ENCODE data around the gene SPANXB1. TPM values are rescaled to one million over a fixed set of nuclear protein-coding genes. Genes with fewer than 3 reads are reported as not detected.
"Not testable (repeated sequence)": the region's sequence is repeated elsewhere in the genome, so short reads cannot be mapped to it uniquely, and the experiment has no call there.

Gene SPANXB1
- total RNA-seq (not detected), polyA plus RNA-seq (not detected)

- not testable (repeated sequence) for H3K27ac ChIP-seq (ENCODE audit: low read depth); H3K4me1 ChIP-seq (ENCODE audit: insufficient read depth); H3K4me3 ChIP-seq (ENCODE audit: low read depth, low read length); DNase-seq (ENCODE audit: extremely low spot score); H3K36me3 ChIP-seq (ENCODE audit: insufficient read depth)
- WGBS: 97% methylated on average over 13 of the region's 13 CpGs
Observed at GRCh38 chrX:141002568-141002967, at the start of gene SPANXB1. TSS of gene SPANXB1 (plus strand) at chrX:141002594. CDS start at chrX:141002694, 100 bp downstream.

GRCh38 chrX:140967036-140967435 is 35.4 kb upstream of the SPANXB1 start:
- no peak for DNase-seq (ENCODE audit: extremely low spot score)
- Histone ChIP-seq H3K4me3 (ENCODE audit: low read depth, low read length) (no peak overlapping the region), H3K27ac (ENCODE audit: low read depth) (no peak overlapping the region), H3K4me1 (ENCODE audit: insufficient read depth) (no peaks in the 10 kb centered on the region), H3K36me3 (ENCODE audit: insufficient read depth) (no peaks in the 10 kb centered on the region)
- 82% methylated on average over 3 of the region's 3 CpGs for WGBS

DNA sequence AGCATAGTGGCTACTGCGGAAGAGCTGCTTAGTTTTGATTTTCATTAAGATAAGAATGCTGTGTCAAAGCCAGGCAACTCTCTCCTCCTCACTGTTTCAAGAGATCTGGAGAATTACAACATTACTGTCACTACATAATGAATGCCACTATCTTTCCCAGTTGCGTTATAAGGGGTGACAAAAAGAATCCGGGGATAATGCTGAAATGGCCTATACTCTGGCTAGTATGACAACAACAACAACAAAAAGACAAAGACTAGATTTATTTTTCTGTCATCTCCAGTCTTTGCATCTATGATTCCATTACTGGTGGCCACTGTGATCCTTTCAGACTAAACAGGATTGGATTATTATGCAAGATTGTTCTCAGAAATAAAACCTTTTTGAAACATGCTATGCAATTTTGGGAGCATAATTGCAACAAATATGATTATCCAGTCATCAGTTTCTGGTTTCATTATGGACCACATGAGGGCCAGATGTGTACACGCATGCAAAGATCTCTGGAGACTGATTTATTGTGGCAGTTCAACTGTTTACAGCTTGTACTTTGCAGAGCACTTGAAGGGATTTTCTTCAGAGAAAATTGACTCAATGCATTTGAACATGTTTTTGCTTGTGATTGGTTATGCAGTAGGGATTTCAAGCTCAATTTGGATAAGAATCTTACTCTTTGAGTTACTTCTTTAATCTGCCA is 31.1 kb upstream of the SPANXB1 start:
- 45% methylated on average over 4 of the region's 4 CpGs for WGBS
- Histone ChIP-seq H3K36me3 (ENCODE audit: insufficient read depth) (no peaks in the 10 kb centered on the region), H3K4me3 (ENCODE audit: low read depth, low read length) (no peak overlapping the region), H3K4me1 (ENCODE audit: insufficient read depth) (no peaks in the 10 kb centered on the region), H3K27ac (ENCODE audit: low read depth) (no peak overlapping the region)
- peak; percentile 3 for DNase-seq (ENCODE audit: extremely low spot score)

GRCh38 chrX:140975472-140975871 is 26.9 kb upstream of the SPANXB1 start:
- H3K36me3 ChIP-seq (ENCODE audit: insufficient read depth): no peaks in the 10 kb centered on the region
- no peak overlapping the region for H3K4me3 ChIP-seq (ENCODE audit: low read depth, low read length)
- 60% methylated on average over 3 of the region's 3 CpGs for WGBS
- no peaks in the 10 kb centered on the region for H3K4me1 ChIP-seq (ENCODE audit: insufficient read depth)
- DNase-seq (ENCODE audit: extremely low spot score): no peak
- H3K27ac ChIP-seq (ENCODE audit: low read depth): no peak overlapping the region

- DNase-seq (ENCODE audit: extremely low spot score): no peak
- Histone ChIP-seq H3K36me3 (ENCODE audit: insufficient read depth) (no peaks in the 10 kb centered on the region), H3K4me3 (ENCODE audit: low read depth, low read length) (no peak overlapping the region), H3K27ac (ENCODE audit: low read depth) (no peak overlapping the region), H3K4me1 (ENCODE audit: insufficient read depth) (no peaks in the 10 kb centered on the region)
- 95% methylated on average over 3 of the region's 3 CpGs for WGBS
Observed at GRCh38 chrX:140980271-140980670, 22.1 kb upstream of the SPANXB1 start.

DNA sequence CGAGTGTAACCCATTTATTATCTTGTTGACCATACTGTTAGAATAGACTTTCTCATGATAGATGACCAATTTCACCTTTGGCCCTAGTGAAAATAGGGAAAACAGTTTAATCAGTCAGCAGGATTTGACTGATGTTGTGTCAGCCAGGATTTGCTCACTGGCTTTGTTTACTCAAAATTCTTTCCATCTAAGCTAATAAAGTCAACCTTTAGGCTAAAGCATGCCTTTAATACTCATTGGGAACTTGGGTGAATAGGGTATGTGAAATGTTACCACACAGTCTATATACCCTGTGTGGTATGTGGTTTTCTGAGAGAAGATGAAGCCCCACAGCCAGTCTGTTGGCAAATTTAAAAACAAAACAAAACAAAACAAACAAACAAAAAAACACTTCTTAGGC is 18.7 kb upstream of the SPANXB1 start:
- no peak overlapping the region for H3K4me3 ChIP-seq (ENCODE audit: low read depth, low read length)
- H3K36me3 ChIP-seq (ENCODE audit: insufficient read depth): no peaks in the 10 kb centered on the region
- DNase-seq (ENCODE audit: extremely low spot score): no peak
- H3K27ac ChIP-seq (ENCODE audit: low read depth): no peak overlapping the region
- no peaks in the 10 kb centered on the region for H3K4me1 ChIP-seq (ENCODE audit: insufficient read depth)
- WGBS: 76% methylated on average over 1 of the region's 1 CpG

DNA sequence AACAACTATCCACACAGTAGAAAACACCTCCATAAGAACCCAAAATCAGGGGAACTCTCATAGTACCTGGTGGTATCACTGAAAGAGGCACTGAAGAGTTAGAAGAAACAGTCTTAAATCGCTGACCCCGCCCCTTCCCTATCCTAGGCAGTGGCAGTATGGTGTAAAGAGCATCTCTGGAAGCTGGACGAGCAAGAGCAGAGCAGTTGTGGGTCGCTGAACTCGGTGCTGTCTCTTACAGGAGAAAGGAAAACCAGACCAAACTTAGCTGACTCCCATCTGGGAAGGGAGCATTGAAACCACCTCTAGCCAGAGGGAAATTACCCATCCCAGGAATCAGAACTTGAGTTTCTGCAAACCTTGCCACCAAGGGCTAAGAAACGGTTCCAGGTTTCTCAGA is 2.8 kb downstream of the SPANXB1 start:
- 80% methylated on average over 4 of the region's 6 CpGs for WGBS

GRCh38 chrX:141044246-141044645 is 41.9 kb downstream of the SPANXB1 start:
- not testable (repeated sequence) for H3K27ac ChIP-seq (ENCODE audit: low read depth); H3K4me1 ChIP-seq (ENCODE audit: insufficient read depth); H3K36me3 ChIP-seq (ENCODE audit: insufficient read depth); DNase-seq (ENCODE audit: extremely low spot score); H3K4me3 ChIP-seq (ENCODE audit: low read depth, low read length)
- WGBS: 85% methylated on average over 8 of the region's 14 CpGs

More for the DNA sequence above, 2.8 kb downstream of the SPANXB1 start:
- H3K4me3 ChIP-seq (ENCODE audit: low read depth, low read length); H3K27ac ChIP-seq (ENCODE audit: low read depth); DNase-seq (ENCODE audit: extremely low spot score); H3K36me3 ChIP-seq (ENCODE audit: insufficient read depth); H3K4me1 ChIP-seq (ENCODE audit: insufficient read depth): not testable (repeated sequence)

- 94% methylated on average over 3 of the region's 3 CpGs for WGBS
- not testable (repeated sequence) for H3K4me3 ChIP-seq (ENCODE audit: low read depth, low read length); H3K36me3 ChIP-seq (ENCODE audit: insufficient read depth); H3K27ac ChIP-seq (ENCODE audit: low read depth); H3K4me1 ChIP-seq (ENCODE audit: insufficient read depth); DNase-seq (ENCODE audit: extremely low spot score)
Observed at GRCh38 chrX:141049878-141050277, 47.5 kb downstream of the SPANXB1 start.

GRCh38 chrX:141052098-141052497 is 49.7 kb downstream of the SPANXB1 start:
- WGBS: 69% methylated on average over 5 of the region's 5 CpGs
- DNase-seq (ENCODE audit: extremely low spot score); H3K36me3 ChIP-seq (ENCODE audit: insufficient read depth); H3K4me1 ChIP-seq (ENCODE audit: insufficient read depth); H3K27ac ChIP-seq (ENCODE audit: low read depth); H3K4me3 ChIP-seq (ENCODE audit: low read depth, low read length): not testable (repeated sequence)

Other genes starting within 250 kb of the SPANXB1 start
- gene LDOC1, start 174.5 kb downstream of the SPANXB1 start, total RNA-seq: 6.4 TPM
- gene LDOC1, start 174.5 kb downstream of the SPANXB1 start, polyA plus RNA-seq: 43.7 TPM
- gene SPANXC, start 239.9 kb downstream of the SPANXB1 start, total RNA-seq: not detected
- not detected for gene SPANXC, start 239.9 kb downstream of the SPANXB1 start, polyA plus RNA-seq

All from urinary bladder (tissue), 4 donors.